Measurements from ENCODE around the gene OTOF. TPM values are rescaled to one million over a fixed set of nuclear protein-coding genes. Genes with fewer than 3 reads are reported as not detected.

OTOF gene
- total and polyA plus RNA-seq, 9 of the 15 experiments (the other 6 are each of a cell fraction or from before 2014, with no cell fraction given) = 0.03 to 0.11 (median 0.06) TPM; not detected in 5

- Histone ChIP-seq H3K4me2 (ENCODE audit: insufficient read depth, low read length) (peak overlapping the region; percentile 79), H3K36me3 (ENCODE audit: control insufficient read depth, insufficient read depth, low read length) (no peaks in the 10 kb centered on the region), H3K9me1 (ENCODE audit: control insufficient read depth, insufficient read depth, low read length) (no peaks in the 10 kb centered on the region), H3K27ac (ENCODE audit: extremely low read depth, low read depth, low read length) (peak overlapping the region; percentile 95), H3K9ac (ENCODE audit: insufficient read depth in 1 of 2, low read depth in 2 of 2, low read length in 2 of 2) (peak overlapping the region in 1 of 2 experiments; percentile 78; a peak in 2 of 4 replicates), H3K4me3 (peak overlapping the region; percentile 30; the same call in 1 of the 2 replicates), H3K9me3 (replicated peaks; ENCODE audit: control insufficient read depth, insufficient read depth, low read depth, low read length) (0 out of 2 replicates have a peak, but pooled peaks cover 4% of the 10 kb centered on the region), H4K20me1 (replicated peaks; ENCODE audit: control insufficient read depth, insufficient read depth, low read length) (no peaks in the 10 kb centered on the region), H3K4me1 (replicated peaks in 1 of 2; ENCODE audit: control insufficient read depth in 2 of 2, insufficient read depth in 2 of 2, low read length in 2 of 2) (peaks cover 7 to 18% of the 10 kb centered on the region in 2 experiments; a peak in 4 of 5 replicates), H2AFZ (ENCODE audit: low read depth, low read length) (peak overlapping the region; percentile 95), H3K79me2 (ENCODE audit: control insufficient read depth, insufficient read depth, low read length) (no peaks in the 10 kb centered on the region), H3K27me3 (ENCODE audit: control insufficient read depth in 2 of 2, insufficient read depth in 2 of 2, low read length in 2 of 2) (no peaks in the 10 kb centered on the region)
- peak in 1 of 4 experiments; percentile 74 for DNase-seq (ENCODE audit: extremely low read depth in 1 of 4, low spot score in 3 of 4)
- intact Hi-C loops (cut with micrococcal nuclease) (loop anchor here (5.0 kb wide), 1 partner anchor 64 kb away; the partner anchor contains the start of genes ADGRF3 and SELENOI), in situ Hi-C loops (cut with MboI) (no loop called here)
- CTCF ChIA-PET (ENCODE audit: low intra/inter-chr PET ratio) = interaction anchor here (0.7 kb wide), 1 partner anchor 14 kb away, joined by 3 read pairs; no protein-coding TSS in a partner anchor
- no TSS peak for BruUV-seq (replicated peaks)
- peak; percentile 80 for FAIRE-seq
- POLR2A ChIA-PET = interaction anchor here (0.7 to 2.5 kb wide), 5 partner anchors 11 to 510 kb away, joined by 3 to 16 read pairs (median 4); no protein-coding TSS in a partner anchor
- 13% methylated on average over 6 of the region's 6 CpGs for WGBS (ENCODE audit: insufficient coverage, low coverage, missing lambda C conversion rate)
- ATAC-seq = peak; percentile 74
- peak; percentile 97 for TF ChIP-seq ZNF592 (IDR thresholded peaks at IDR 0.05)
- TF ChIP-seq, protein P1, sequence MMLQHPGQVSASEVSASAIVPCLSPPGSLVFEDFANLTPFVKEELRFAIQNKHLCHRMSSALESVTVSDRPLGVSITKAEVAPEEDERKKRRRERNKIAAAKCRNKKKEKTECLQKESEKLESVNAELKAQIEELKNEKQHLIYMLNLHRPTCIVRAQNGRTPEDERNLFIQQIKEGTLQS (IDR thresholded peaks at IDR 0.05) = no peak
- TF ChIP-seq, protein P1 (CRISPR knock-in tag; conservative IDR thresholded peaks at IDR 0.05) = no peak
- TF ChIP-seq ZNF740 (CRISPR knock-in tag; IDR thresholded peaks at IDR 0.05) = no peak
- 0 out of 4 replicates have a peak, but pooled peaks of 1 of the 2 experiments have one; percentile 51 for TF ChIP-seq ZNF740 (tag; IDR thresholded peaks at IDR 0.05)
- TF ChIP-seq PTRF (tag; IDR thresholded peaks at IDR 0.05) = peak; percentile 54; the same call in 1 of the 2 replicates
- no peak for TF ChIP-seq NR2C2 (CRISPR knock-in tag; IDR thresholded peaks at IDR 0.05)
- TF ChIP-seq NR2C2 (tag; IDR thresholded peaks at IDR 0.05) = no peak
- TF ChIP-seq ZNF316 (IDR thresholded peaks at IDR 0.05) = peak; percentile 100
These were observed 66.5 kb downstream of the OTOF start for GRCh38 chr2:26411419-26411818.
